ENCODE results near the gene GJB3.

DNA sequence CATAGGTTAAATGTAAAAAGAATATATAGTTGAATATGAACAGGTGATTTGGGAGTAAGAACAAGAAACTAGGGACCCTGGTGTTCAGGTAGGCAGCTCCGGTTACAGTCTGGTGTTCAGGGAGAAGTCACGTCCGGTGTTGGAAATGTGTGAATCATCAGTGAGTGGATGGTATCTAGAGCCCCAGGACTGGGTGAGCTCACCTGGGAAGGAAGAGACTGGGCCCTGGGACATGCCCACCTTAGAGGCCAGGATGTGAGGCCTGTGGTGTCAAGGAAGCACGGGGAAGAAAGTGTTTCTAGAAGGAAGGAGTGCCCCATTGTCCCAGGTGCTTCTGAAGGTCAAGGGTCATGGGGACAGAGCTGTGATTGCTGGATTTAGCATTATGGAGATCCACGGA is 1.5 kb upstream of the GJB3 start:
- TF ChIP-seq ZNF274 (IDR thresholded peaks at IDR 0.05; ENCODE audit: low read depth, low read length): no peak
- no peak for TF ChIP-seq YY1 (IDR thresholded peaks at IDR 0.05; ENCODE audit: insufficient read depth, insufficient read length)
- TF ChIP-seq SUZ12 (IDR thresholded peaks at IDR 0.05; ENCODE audit: extremely low read depth, insufficient read depth, insufficient read length): no peak

Data from NT2/D1 (cell line).